ENCODE data around the gene STUB1. TPM values are rescaled to one million over a fixed set of nuclear protein-coding genes. Genes with fewer than 3 reads are reported as not detected.

STUB1 gene
- total RNA-seq, 1 donor from 2014 or later = 88.1 TPM

DNA sequence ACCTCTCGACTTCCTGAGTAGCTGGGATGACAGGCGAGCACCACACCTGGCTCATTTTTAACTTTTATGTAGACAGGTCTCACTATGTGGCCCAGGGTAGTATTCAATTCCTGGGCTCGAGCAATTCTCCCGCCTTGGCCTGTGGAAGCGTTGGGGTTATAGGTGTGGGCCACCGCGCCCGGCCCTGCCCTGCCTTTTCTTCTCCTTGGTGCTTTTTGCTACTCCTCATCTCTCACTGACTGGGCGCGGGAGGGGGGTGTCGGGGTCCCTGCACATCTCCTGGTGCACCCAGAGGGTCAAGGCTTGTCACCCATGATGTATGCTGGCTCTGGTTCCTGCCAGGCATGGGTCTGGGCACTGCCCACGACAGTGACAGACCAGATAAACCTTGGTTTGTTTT, 35.7 kb upstream of the STUB1 start:
- no peak for DNase-seq

DNA sequence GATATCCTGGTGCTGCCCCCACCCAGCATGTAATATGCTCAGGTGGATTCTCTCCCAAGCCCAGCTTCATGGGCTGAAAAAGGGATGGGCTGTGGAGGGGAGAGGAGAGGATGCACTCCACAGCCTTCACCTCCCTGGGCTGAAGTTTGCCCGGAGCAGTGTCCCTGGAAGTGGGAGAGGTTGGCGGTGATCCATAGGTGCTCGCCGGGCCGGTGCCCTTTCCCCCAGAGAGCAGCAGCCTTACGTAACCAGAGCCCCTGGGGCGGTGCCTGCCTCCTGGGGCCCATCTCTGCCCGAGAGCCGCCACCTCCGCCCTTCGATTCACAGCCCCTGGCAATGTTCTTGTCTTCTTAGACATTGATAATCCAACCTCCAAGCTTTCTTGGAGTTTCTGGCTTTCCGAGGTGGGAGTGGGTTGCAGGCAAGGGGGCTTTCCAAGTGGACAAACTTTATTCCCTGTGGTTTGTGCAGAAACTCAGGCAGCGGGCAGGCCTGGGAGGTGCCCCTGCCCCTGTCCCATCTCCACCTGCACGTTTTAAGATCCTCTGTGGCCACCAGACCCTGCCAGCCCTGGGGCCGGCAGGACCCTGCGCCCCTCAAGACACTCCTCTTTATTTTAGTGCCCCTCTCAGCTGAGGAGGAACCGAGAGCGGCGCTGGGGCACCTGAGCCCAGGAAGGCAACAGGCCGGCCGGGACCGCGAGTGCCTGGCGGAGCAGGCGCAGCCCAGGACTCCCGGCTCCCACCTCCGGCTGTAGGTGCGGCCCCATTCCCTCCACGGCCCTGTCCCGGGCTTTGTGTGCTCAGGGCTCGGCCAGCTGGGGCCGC, 34.1 kb upstream of the STUB1 start:
- no peak for DNase-seq

- no peak for DNase-seq
Observed at GRCh38 chr16:646679-647172, 33.5 kb upstream of the STUB1 start.

DNA sequence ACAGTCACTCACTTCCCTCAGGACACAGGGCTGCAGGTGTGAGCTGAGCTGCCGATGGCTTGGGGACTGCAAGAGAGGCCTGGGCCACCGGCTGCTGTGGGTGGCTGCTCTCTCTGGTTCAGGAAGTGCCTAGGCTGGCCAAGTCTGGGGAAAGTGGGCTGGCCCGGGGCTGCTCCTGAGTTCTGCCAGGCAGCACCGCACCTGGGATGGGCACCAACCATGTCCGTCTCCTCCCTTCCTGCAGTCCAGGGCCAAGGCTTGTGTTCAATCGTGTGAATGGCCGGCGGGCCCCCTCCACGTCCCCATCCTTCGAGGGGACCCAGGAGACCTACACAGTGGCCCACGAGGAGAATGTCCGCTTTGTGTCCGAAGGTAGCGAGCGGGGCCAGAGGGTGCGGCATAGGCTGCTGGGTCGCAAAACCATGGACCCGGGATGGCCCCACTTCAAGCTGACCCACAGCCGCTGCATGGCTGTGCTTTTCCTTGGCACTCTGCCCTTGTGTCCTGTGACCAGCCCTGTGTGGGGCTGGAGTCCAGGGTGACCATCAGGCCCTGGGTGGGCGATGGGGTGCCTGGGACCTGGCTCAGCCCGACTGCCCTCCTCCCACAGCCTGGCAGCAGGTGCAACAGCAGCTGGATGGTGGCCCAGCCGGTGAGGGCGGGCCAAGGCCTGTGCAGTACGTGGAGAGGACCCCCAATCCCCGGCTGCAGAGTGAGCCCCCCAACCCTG, 32.9 kb upstream of the STUB1 start:
- no peak for DNase-seq

GRCh38 chr16:648071-648780, 32.0 kb upstream of the STUB1 start:
- no peak for DNase-seq

DNA sequence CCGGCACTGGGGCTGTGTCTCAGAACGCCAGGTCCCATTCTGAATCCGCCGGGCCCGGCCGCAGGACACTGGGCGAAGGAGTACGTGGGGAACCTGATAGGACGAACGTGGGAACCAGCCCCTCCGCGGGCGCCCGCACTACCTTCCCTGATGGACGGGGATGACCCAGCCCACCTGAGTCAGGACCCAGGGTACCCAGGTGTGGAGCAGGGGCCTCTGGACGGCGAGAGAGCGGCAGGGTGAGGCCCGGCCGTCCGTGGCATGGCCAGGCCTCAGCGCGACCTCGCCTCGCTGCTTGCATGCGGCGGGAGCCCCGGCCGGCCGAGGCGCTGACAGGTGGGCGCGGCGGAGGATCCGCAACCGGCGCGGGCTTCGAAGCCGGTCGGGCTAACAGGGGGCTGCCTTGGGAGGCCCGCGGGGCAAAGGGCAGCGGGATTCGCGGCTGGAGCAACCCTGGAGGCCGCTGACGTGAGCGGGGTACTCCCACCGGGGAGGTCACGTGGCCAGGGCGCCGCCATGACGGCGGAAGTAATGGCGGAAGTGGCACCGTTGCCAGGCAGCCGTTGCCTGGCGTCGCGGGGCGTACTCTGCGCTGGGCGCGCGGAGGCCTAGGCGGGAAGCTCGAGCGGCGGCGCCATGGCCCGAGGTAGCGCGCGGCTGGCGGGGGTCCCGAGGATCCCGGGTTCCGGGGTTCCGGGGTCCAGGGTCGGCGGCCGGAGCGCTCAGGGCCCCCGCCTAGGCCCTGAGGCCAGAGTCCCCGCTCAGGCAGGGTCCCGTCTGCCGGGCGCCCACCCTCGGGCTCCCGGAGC, 31.2 kb upstream of the STUB1 start, which contains the start of gene WDR90:
TSS of gene WDR90 (plus strand) at position 585 of the 809 bp plus-strand sequence. CDS start at position 637, 52 bp downstream.
- peak; percentile 95 for DNase-seq

DNA sequence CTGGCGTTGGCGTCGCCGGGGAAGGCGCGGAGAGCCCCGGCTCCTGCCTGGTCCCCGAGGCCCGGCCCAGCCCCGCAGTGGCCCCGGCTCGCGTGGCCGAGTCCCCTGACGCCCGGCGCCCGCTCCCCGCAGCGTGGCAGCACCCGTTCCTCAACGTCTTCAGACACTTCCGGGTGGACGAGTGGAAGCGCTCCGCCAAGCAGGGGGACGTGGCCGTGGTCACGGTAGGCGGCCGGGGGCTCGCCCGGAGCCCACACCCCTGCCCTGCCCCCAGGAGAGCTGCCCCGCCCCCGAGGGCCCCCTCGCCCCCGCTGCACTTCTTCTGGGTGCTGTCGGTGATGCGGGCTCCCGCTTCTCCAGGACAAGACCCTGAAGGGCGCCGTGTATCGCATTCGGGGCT, 30.6 kb upstream of the STUB1 start:
- DNase-seq = no peak

DNA sequence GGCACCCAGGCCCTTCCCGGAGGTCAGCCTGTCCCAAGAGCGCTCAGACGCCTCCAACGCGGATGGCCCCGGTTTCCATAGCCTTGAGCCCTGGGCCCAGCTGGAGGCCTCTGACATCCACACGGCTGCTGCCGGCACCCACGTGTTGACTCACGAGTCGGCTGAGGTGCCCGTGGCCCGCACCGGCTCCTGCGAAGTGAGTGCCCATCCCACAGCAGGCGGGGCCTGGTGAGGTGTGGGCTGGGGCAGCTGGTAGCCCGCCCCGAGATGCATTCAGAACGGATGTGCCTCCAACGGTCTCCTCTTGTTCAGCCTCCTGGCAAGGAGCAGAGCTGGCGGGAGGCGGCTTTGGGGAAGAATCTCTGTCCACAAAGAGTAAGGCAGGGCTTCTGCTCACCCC, 28.4 kb upstream of the STUB1 start:
- DNase-seq = no peak

GRCh38 chr16:652454-653305, 27.5 kb upstream of the STUB1 start:
- DNase-seq = no peak

DNA sequence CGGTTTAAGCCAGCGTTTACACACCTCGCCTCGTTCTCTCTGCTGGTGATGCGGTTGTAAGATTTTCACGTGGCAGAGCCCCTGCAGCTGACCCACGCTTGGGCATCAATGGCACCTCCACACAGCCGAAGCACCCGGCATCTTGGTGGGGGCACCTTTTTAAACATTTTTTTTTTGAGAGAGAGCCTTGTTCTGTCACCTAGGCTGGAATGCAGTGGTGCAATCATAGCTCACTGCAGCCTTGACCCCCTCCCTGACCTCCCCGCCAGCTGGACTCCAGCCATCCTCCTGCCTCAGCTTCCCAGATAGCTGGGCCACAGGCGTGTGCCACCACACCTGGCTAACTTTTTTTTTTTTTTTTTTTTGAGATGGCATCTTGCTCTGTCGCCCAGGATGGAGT, 26.2 kb upstream of the STUB1 start:
- no peak for DNase-seq

GRCh38 chr16:657487-657886, 22.7 kb upstream of the STUB1 start:
- DNase-seq = no peak

GRCh38 chr16:658679-659571, 21.3 kb upstream of the STUB1 start:
- DNase-seq = no peak

GRCh38 chr16:659618-660017, 20.6 kb upstream of the STUB1 start:
- no peak for DNase-seq

GRCh38 chr16:660132-660458, 20.1 kb upstream of the STUB1 start:
- DNase-seq = no peak

- DNase-seq = peak; percentile 85
Observed at GRCh38 chr16:660459-661183, 19.6 kb upstream of the STUB1 start.

DNA sequence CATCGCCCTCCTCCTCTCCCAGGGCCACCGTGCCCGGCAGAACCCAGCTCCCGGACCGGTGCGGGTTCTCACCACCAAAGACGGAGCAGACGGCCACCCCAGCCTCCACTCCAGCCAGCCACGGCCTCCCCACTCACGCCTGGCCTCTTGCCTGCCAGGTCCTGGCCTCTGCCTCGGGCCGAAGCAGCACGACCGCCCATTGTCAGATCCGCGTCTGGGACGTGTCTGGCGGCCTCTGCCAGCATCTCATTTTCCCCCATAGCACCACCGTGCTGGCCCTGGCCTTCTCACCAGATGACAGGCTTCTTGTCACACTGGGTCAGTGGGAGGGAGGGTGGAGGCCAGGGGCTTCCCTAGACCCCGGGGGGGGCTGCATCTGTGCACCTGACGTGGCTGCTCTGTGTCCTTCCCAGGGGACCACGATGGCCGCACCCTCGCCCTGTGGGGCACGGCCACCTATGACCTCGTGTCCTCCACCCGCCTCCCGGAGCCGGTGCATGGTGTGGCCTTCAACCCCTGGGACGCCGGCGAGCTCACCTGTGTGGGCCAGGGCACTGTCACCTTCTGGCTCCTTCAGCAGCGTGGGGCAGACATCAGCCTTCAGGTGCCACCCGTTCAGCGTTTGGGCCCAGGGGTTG, 18.9 kb upstream of the STUB1 start:
- DNase-seq = no peak

- no peak for DNase-seq
Observed at GRCh38 chr16:662095-662494, 18.1 kb upstream of the STUB1 start.

DNA sequence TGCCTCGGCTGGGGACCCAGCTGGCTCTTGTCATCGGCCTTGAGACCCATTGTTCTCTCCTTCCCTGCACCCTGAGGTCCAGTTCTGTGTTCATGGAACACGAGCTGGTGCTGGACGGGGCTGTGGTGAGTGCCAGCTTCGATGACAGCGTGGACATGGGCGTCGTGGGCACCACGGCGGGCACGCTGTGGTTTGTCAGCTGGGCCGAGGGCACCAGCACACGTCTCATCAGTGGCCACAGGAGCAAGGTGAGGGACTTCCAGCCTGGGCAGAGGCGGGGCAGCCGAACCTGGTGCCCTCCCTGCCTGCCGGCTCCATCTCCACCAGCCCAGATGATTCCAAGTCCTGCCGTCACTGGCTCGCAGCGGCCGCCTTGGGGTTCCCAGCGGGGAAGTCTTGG, 17.6 kb upstream of the STUB1 start:
- no peak for DNase-seq

DNA sequence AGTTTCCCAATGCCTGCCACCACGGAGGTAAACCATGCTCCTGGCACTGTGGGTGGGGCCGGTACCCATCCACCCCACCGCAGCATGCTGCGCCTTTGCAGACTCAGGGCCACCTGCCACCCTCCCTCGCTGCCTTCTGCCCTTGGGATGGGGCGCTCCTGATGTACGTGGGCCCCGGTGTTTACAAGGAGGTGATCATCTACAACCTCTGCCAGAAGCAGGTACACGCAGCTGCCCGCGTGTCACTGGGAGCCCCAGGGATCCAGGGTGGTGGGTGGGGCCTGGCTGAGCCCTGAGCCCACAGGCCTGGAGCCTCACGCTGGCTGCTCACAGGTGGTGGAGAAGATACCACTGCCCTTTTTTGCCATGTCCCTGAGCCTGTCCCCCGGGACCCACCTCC, 13.6 kb upstream of the STUB1 start:
- DNase-seq = no peak

Data from tongue (tissue), 2 donors.